ENCODE results near the gene FMNL2. TPM values are rescaled to one million over a fixed set of nuclear protein-coding genes. Genes with fewer than 3 reads are reported as not detected.
"Not testable (repeated sequence)": the region's sequence is repeated elsewhere in the genome, so short reads cannot be mapped to it uniquely, and the experiment has no call there.

Gene FMNL2
- polyA plus RNA-seq, 12 donors, result 18.6 to 49.7 (median 26.7) TPM; not detected in 1

DNA sequence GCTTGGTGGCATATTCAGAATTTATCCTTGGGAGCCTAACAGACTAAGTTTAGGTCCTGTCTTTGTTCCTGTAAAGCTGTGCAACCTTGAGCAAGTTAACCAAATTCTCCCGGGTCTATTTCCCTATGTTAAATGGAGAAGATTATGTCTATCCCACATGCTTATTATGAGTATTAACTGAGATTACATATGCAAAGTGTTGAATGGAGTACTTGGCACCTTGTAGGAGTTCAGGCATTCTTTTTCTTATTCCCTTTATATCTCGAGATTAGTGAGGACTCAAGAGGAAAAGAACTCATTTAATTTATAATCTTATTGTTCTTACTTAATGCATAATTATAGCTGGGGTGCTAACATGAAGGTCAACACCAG, 184.6 kb downstream of the FMNL2 start:
- no peak for DNase-seq

DNA sequence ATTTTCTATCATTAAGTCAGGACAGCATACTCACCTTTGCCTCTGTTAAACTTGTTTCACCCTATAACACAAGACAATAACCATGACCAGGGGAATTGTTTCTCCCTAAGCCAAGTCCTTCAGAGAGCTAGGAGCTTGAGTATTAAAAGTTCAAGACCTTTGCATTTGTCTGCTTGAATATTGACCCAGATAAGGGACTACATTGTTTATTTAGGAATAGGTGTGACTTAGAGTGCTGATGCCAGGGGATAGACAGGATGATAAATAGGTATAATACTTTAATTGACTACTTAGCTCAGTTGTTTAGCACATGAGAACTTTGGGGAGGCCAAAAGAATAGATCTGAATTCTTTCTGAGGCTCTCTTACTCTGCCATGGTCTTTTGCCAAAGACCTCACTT, 185.8 kb downstream of the FMNL2 start:
- no peak for DNase-seq

DNA sequence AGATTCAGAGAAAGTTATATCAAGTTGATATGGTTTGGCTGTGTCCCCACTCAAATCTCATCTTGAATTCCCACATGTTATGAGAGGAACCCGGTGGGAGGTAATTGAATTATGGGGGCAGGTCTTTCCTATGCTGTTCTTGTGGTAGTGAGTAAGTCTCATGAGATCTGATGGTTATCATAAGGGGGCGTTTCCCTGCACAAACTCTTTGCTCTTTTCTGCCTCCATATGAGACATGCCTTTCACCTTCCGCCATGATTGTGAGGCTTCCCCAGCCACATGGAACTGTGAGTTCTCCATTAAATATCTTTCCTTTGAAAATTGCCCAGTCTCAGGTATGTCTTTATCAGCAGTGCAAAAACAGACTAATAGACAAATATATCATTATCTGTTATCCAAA, 187.5 kb downstream of the FMNL2 start:
- not testable (repeated sequence) for DNase-seq

DNA sequence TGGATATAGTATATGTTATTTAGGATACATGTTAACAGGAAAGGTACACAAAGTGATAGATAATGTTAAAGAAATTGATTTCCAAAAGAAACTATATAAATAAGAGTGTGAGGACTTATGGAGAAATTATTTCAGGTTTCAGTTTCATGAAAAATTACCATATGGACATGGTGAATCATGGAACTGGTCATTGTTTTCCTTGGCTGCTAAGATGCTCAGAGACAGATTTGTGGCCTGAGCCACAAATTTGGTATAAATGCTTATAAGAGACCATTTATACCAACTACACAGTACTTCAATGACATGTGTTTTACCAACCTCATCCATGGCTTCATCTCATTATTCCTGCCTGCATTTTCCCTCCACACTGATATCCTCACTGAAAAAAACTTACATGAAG, 188.1 kb downstream of the FMNL2 start:
- DNase-seq, result no peak

DNA sequence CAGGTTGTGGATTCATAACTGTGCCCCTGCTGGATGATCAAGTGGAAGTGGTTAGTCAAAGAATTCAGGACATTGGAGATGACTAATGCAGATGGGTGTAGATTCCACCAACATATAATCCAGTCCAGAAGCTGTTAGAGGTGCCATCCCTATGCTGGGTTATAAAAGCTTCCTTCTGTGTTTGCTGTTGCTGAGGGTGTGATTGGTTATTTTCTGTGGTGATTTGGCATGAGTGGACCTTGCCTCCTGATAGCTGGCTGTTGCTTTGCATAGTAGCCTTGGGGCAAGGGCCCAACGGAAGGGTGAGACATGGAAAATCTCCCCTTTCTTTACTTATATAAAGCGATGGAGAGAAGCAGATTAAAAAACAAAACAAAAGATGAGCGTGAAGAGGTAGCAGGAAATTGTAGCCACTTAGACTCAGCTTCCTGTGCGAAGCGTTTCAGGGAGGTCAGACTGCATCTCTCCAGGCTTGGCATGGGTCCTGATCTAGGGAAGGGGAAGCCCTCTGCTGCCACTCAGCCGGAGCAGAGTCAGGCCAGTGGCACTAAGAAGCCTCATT, 190.4 kb downstream of the FMNL2 start:
- DNase-seq, result no peak

DNA sequence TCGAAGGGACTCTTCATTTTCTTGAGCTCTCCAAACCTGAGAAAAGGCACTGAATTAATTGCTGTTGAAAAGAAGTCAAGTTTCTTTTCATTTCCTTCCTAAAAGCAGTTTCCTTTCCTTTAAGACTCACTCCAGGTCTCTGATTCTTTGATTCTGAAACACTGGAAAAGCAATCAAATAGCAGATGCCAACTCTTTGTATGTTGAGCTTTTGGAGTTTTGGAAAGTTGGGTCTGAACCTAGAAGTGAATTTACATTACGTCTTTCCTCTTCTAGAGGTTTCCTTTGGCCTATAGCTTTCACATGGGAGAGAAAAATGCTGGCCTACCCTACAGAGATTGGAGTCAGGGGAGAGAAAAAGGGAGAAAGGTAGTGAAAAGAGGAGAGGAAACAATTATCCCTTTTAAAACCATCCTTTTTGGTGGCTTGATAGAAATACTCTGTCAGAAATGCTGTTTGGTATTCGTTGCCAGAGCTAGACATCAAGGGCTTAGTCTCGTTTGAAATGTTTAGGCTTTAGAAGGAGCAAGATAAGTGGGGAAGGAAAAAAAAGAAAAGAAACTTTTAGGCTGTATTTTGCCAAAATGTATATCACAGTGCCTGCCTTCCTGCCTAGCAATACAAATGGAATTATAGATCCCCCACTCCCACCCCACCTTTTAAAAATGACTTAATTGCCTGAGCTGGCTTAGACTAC, 194.6 kb downstream of the FMNL2 start:
- peak; percentile 59 for DNase-seq

DNA sequence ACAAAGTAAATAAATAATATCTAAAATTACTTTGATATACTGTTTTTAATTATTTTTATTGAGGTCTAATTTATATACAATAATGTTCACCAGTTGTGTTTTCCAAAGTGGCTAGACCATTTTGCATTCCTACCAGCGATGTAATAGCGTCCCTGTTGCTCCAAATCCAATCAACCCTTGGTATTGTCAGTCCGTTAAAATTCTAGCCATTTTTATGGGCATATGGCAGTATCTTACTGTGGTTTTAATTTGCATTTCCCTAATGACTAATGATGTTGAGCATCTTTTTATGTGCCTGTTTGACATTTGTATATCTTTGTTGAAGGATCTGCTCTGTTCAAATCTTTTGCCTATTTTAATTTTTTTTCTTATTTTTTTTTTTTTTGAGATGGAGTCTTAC, 197.3 kb downstream of the FMNL2 start:
- DNase-seq, result no peak

DNA sequence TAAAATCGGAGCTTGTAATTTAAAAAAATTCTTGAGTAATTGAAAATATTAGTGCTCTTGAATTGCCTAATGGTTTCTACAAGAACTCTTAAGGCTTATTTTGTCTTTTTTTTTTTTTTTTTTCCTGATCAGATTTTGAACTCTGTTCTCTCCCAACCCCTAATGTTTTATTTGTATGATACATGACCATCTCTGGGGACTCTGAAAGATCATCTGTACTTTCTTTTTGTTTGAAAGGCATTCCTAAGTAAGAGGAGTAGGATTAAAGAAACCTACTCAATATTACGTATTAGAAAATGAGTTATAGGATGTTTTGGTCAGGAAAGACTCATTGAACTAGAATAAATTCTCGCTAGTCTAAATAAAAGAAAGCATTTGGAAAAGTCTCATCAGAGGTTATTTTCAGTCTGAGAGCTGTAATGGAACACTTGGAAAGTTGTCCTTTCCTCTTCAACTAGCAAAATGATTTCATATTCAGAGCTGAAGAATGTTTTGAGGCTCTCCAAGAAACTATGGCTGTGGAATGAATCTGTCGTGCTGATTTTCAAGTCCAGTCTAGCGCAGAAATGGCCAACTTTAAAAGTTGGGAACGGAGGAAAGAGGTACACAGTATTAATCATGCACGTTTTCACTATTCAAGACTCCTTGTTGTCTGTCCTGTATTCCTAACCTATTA, 199.6 kb downstream of the FMNL2 start:
- peak; percentile 80 for DNase-seq

DNA sequence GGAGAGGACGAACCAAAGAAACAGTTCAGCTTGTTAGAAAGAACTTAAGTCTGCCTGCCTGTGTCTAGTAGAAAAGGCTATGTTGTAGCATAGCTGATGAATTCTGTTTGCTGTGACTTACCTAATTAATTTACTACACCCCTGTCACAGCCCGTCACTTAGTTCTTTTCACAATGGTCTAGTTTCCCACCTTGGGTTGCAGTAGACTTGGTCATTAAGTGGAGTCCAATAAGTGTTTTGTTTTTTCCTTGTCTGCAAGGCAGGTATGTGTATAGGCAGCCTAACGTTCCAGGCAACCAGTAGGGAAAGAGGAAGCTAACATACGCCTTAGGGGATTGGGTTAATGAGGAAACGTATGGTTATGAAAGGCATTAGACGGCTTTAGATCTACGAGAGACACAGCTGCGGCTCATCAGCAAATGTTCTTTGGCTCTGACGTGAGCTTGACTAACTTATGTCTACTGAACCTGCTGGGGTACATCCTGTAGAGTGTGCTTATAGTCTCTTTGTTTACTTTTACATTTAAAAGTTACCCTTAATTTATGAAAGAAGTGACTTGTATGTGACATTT, 202.2 kb downstream of the FMNL2 start:
- no peak for DNase-seq

DNA sequence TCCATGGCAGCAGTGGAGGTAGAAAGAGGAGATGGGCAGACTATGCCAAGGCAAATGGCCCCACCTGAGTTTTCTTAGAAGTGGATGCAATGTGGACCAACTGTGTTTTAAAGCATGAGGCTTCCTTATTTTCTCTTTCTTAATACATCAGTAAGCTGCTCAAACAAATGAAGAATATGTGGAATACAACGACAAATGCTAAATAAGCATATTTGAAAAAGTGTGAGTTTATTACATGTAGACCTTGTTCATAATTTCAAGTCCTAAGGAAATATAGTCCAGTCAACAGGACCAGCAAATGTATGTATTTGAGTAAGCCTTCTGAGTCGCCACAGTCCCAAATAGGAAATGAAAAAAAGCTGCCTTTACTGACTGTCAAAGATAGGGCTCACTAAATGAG, 204.4 kb downstream of the FMNL2 start:
- DNase-seq, result no peak

DNA sequence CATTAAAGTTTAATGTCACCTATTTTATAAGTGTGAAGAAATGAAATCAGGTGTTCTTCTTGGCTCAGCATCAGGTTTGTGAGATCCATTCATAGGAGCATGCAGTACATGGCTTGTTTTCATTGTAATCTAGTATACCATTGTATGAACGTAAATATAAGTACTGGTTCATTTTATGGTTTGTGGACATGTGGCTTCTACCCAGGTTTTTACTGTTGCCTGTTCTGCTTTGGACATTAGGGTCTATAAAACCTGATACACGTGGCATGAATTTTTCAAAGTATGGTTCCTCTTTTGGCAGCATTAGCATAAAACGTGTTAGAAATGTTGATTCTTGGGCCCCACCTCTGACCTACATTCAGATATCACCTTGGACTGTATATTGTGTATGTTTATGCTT, 206.7 kb downstream of the FMNL2 start:
- DNase-seq, result no peak

DNA sequence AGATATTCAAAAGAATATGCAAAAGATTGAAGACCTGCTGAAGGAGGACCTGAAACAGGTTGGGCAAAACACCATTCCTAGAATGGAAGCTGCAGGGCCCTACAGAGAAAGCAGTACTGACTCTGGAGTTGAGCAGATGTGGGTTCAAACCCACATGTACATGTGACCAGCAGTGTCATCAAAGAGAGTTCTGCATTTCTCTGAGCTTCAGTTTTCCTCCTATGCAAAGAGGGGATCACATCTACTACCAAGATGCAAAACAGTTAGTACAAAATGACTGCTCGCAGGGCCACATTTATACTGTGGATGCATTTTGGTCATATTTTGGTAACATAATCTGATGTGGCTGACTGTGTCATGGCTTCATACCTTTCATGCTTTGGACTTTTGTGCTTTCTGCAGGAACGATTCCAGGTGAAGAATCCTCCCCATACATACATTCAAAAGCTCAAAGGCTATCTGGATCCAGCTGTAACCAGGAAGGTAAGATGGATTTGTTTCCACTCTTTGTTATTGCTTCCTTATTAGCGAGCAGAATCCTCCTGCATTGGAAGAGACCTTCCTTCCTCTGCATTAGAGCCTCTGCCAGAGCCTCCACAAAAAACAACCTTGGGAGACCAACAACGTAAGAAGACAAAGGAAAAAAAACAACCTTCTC, 207.5 kb downstream of the FMNL2 start:
- DNase-seq, result no peak

DNA sequence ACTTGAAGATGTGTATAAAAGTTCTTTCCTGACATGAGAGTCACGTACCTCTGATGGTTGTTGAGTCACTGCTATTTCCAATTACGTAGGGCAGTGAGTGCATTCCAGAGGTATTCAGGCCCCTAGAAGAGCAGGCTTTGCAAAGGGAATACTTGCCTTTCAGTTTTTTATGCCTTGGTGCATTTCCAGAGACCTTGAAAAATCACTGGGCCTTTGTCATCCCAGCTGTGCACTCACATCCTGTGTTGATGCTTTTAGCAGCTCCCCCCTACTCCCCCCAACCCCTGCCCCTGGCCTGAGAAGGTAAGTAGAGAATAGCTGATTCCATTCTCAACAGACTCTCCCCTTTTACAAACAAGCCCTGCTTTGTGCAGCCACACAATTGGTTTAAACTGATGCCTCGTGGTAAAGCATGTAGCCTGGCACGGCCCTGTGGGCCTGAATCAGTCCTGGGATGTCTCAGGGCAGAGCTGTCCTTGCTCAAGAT, 208.1 kb downstream of the FMNL2 start:
- DNase-seq, result peak; percentile 59

DNA sequence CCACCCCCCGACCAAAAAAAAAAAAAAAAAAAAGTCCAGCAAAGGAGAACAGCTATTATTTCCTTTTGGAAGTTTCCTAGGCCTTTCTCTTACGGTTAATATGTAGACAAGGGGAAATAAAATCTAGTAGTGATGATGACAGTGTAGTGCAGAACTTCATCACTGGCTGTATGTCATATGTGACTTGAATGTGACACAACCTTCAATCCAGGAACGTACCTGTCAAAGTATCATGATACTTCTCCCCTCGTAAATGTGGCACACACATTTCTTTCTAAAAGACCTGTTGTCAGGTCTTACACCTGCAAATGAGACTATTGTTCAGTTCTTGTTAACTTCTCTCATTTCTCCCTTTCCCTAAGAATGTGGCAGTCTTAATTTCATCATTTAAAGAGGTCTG, 208.7 kb downstream of the FMNL2 start:
- no peak for DNase-seq

DNA sequence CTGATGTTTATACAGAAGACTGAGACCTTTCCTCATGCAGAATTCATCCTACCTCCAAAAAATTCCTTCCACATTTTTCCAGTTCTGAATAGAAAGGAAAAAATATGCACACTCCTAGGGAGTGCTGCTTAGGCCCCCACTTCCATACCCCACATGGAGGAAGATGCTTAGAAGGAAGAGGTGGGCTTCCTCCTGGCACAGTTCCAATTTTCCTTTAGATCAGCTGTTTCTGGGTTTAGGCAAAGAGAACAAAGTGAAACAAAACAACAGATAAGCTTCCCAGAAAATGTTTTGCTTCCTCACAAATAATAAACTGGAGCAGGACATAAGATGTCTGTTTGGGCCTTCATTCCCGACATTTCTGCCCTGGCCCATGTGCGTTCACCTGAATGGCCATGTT, 209.7 kb downstream of the FMNL2 start:
- DNase-seq, result no peak

DNA sequence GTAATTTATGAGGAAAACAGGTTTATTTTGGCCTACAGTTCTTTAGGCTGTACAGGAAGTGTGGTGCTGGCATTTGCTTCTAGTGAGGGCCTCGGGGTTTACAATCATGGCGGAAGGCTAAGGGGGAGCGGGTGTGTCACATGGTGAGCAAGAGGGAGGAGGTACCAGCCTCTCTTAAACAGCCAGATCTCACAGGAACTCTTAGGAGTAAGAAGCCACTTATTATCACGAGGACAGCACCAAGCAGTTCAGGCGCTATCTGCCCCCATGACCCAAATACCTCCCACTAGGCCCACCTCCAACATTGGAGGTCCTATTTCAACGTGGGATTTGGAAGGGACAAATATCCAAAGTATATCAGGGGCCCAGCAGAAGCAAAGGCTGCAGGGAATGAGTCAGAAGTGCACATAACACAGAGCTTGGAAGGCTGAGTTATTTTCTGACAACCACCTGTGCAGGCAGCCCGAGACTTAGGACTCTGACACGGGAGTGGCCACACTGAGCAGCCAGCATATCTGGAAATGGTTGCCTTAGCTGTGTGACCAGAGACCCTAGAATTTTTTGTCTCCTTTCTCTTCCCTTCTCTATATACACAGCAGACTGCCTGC, 211.4 kb downstream of the FMNL2 start:
- no peak for DNase-seq

DNA sequence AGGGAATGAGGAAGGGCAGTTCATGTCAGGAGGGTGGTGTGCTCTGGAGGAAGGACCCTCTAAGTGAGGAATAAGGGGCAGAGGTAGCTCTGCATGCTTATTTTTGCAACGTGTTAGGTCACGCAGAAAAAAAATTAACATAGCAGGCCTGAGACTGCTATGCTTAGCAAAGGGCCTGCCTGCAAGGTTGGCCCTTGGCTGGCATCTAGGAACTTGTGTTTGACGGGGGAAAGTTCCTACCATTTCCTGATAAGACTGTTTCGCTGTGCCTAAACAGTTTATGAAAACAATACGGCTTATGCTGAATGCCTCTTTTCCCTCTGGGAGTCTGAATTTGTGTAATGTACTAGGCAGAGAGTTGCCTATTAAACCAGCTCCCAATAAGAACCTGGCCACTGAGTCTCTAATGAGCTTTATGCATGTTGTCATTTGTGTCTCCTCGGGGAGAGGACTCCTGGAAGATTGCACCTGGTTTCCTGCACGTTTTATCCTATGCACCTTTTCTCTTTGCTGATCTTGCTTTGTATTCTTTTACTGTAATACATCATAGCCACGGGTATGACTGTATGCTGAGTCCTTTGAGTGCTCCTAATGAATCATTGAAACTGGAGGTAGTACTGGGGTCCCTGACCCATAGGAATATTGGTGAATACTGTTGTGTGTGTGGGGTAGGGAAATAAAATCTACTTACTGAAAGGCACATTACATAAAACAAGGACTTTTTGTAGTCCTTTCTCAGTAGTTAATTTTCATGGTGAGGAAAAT, 213.3 kb downstream of the FMNL2 start:
- no peak for DNase-seq

DNA sequence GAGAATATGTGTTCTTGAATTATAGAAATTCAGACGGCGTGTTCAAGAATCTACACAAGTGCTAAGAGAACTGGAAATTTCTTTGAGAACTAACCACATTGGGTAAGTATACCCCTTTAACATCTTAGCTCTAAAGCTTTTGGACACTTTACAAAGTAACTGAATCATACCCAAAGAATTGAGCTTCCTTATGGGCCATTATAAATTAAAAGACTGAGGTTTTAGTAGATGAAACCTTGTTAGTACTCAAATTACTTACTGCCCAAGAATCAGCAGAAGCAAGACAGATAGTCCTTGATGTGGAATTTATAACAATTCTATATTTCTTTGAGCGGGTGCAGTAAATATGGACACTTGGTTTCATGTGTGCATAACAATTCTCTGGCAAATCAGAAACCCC, 214.0 kb downstream of the FMNL2 start:
- DNase-seq, result no peak

DNA sequence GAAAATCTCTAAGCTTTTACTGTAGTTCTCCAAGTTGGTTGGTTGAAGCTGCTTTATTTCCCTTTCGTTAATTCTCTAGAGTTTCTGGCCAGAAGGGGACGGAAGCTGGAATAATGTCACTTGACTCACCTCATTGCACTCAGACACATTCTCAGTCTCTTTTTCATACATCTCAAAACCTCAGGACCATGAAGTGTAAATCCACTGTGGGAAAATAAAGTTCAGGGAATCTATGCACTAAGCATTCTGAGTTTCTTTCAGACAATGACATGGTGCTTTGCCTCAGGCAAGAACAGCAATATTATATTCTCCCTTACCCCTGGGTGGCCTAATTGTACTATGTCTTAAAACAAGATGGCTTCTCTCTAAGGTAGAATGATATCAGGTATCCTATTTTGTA, 214.4 kb downstream of the FMNL2 start:
- DNase-seq, result no peak

DNA sequence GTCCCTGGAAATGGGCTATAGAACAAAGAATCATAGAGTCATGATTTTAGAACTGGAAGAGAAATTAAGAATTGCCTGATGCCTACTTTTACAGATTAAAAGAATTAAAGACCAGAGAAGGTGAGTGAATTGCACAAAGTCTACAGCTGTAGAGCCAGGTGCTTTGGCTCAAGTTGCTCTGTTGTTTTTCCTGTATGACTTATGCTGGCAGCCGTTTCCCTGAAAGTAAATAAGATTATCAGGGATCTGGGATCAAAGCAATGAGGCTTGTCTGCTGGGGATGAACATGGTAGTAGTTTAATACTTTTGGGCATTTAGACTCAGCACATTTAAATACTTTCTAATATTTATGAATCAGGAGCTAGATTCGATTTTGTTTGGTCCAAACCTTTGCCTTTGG, 215.4 kb downstream of the FMNL2 start:
- DNase-seq, result no peak

DNA sequence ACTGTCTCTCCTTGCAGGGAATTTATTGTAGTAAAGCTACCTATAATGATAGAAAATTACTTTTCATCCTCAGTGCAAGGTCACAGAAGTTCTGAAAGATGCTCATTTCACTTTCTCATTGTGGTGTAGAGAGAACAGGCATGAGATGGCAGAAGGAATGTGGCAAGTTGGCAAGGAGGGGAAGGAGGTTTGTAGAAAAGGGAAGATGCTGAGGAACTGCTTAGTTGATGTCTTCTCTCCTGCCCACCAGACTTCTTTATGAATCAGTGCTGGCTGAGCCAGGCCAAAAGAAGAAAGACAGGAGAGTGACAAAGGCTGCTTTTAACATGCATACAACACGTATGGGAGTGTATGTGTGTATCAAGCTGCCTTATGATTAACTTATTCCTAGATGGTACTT, 217.9 kb downstream of the FMNL2 start:
- DNase-seq, result no peak
